ENCODE data around the gene P3H4. TPM values are rescaled to one million over a fixed set of nuclear protein-coding genes. Genes with fewer than 3 reads are reported as not detected.

The P3H4 gene
- total and polyA plus RNA-seq, 2 of the 4 experiments (the other 2 are of a cell fraction) = 21.5 to 66.7 TPM

DNA sequence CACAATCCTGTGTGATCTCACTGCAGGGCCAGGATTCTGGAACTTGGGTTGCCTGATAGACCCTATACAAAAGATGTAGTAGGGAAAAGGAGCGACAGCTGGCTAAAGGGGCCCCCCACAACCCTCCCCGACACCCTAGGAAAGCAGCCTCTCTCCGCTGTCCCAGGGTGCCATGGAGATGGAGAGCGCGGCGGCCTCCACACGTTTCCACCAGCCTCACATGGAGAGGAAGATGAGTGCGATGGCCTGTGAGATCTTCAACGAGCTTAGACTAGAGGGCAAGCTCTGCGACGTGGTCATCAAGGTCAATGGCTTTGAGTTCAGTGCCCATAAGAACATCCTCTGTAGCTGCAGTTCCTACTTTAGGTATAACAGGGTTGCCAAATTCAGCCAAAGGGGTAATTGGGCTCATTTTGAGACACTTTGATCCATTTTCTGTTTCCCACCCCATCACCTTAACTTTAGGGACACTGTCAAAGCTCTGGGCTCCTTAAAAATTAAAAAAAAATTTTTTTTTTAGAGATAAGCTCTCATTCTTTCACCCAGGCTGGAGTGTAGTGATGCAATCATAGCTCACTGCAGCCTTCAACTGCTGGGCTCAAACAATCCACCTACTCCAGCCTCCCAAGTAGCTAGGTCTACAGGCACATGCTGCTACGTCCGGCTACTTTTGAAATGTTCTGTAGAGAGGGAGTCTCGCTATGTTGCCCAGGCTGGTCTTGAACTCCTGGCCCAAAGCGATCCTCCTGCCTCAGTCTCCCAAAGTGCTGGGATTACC lies 26.2 kb upstream of the P3H4 start, which contains the start of gene KLHL10:
KLHL10 (plus strand) TSS at position 65 of the 778 bp plus-strand sequence; CDS start at position 173, 108 bp downstream.
- BruUV-seq (replicated peaks) = no TSS peak
- Histone ChIP-seq H2AFZ (replicated peaks; ENCODE audit: low read length, poor library complexity) (peak within 1 kb of the TSS; percentile 86), H3K9me3 (ENCODE audit: control insufficient read depth, insufficient read depth, low read length) (no peaks in the 10 kb centered on the region), H3K4ac (ENCODE audit: low read depth, low read length) (no peak within 1 kb of the TSS), H3K27me3 (ENCODE audit: control insufficient read depth, insufficient read depth, low read length) (no peaks in the 10 kb centered on the region), H4K91ac (ENCODE audit: insufficient read depth, low read depth, low read length) (no peak within 1 kb of the TSS), H3K27ac (ENCODE audit: insufficient read depth, low read length) (no peak within 1 kb of the TSS), H2AK5ac (ENCODE audit: low read depth, low read length) (0 out of 2 replicates have a peak within 1 kb of the TSS, but pooled peaks have one; percentile 18), H2BK5ac (ENCODE audit: low read depth, low read length, poor library complexity, severe bottlenecking) (no peak within 1 kb of the TSS), H2BK15ac (ENCODE audit: low read depth, low read length) (no peak within 1 kb of the TSS), H3K56ac (ENCODE audit: extremely low read depth, insufficient read depth, low read length) (no peak within 1 kb of the TSS), H2AK9ac (replicated peaks; ENCODE audit: low read depth, low read length, poor library complexity) (no peak within 1 kb of the TSS), H3K4me1 (ENCODE audit: control insufficient read depth, insufficient read depth, low read length) (peaks cover 10% of the 10 kb centered on the region), H3K23ac (ENCODE audit: low read depth, low read length) (no peak within 1 kb of the TSS), H2BK120ac (ENCODE audit: low read depth, low read length) (no peak within 1 kb of the TSS), H3K4me3 (ENCODE audit: insufficient read depth, low read depth, low read length) (no peak within 1 kb of the TSS), H3K79me1 (ENCODE audit: low read depth in 1 of 2, low read length in 2 of 2) (peaks cover 7 to 19% of the 10 kb centered on the region in 2 experiments; a peak in 2 of 4 replicates), H3K18ac (ENCODE audit: low read depth, low read length) (no peak within 1 kb of the TSS), H2BK20ac (ENCODE audit: low read depth, low read length) (no peak within 1 kb of the TSS), H4K5ac (ENCODE audit: low read depth, low read length) (no peak within 1 kb of the TSS), H3K4me2 (ENCODE audit: low read depth, low read length) (peak within 1 kb of the TSS; percentile 97), H4K8ac (ENCODE audit: low read depth in 2 of 2, low read length in 2 of 2) (peak within 1 kb of the TSS in 1 of 2 experiments; percentile 83; a peak in 2 of 4 replicates), H3K9ac (ENCODE audit: low read depth, low read length) (no peak within 1 kb of the TSS), H4K20me1 (ENCODE audit: insufficient read depth, low read length) (peaks cover 4% of the 10 kb centered on the region; the same call in 1 of the 2 replicates), H3K9me1 (ENCODE audit: insufficient read depth, low read length) (peaks cover 16% of the 10 kb centered on the region), H3K36me3 (ENCODE audit: control insufficient read depth, insufficient read depth, low read length) (no peaks in the 10 kb centered on the region; the same call in 1 of the 2 replicates), H3K14ac (replicated peaks; ENCODE audit: low read depth, low read length) (no peak within 1 kb of the TSS)
- TF ChIP-seq FOS (IDR thresholded peaks at IDR 0.05; ENCODE audit: low read depth, low read length) (no peak), CEBPB (IDR thresholded peaks at IDR 0.05; ENCODE audit: low read depth, low read length) (peak; percentile 56; the same call in 1 of the 2 replicates), SMC3 (IDR thresholded peaks at IDR 0.05; ENCODE audit: low read depth, low read length) (no peak), POLR2A (IDR thresholded peaks at IDR 0.05; ENCODE audit: low read depth, low read length) (no peak), RCOR1 (IDR thresholded peaks at IDR 0.05; ENCODE audit: insufficient replicate concordance, low read length) (no peak)
- TF ChIP-seq, protein P1, sequence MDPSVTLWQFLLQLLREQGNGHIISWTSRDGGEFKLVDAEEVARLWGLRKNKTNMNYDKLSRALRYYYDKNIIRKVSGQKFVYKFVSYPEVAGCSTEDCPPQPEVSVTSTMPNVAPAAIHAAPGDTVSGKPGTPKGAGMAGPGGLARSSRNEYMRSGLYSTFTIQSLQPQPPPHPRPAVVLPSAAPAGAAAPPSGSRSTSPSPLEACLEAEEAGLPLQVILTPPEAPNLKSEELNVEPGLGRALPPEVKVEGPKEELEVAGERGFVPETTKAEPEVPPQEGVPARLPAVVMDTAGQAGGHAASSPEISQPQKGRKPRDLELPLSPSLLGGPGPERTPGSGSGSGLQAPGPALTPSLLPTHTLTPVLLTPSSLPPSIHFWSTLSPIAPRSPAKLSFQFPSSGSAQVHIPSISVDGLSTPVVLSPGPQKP (IDR thresholded peaks at IDR 0.05; ENCODE audit: borderline replicate concordance, low read depth, low read length) = no peak
- TF ChIP-seq, protein P2, sequence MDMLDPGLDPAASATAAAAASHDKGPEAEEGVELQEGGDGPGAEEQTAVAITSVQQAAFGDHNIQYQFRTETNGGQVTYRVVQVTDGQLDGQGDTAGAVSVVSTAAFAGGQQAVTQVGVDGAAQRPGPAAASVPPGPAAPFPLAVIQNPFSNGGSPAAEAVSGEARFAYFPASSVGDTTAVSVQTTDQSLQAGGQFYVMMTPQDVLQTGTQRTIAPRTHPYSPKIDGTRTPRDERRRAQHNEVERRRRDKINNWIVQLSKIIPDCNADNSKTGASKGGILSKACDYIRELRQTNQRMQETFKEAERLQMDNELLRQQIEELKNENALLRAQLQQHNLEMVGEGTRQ (IDR thresholded peaks at IDR 0.05; ENCODE audit: low read depth, low read length) = no peak
- in situ Hi-C loops (cut with MboI; ENCODE audit: low sequenced_read_pairs) (no loop called here), dilution Hi-C loops (cut with HindIII; ENCODE audit: low sequenced_read_pairs, unreplicated experiment) (no loop called here), intact Hi-C loops (cut with micrococcal nuclease) (no loop called here)
- ChIA-PET POLR2A (ENCODE audit: unreplicated experiment) (no interaction called here), CTCF (interaction anchor here (0.6 kb wide), 1 partner anchor 56 kb away, joined by 3 read pairs; no protein-coding TSS in a partner anchor)
- WGBS, 2 experiments (ENCODE audit: extremely low coverage in 2 of 2, insufficient read length in 1 of 2) = no CpG with 5 or more reads among the region's 15 CpGs
- DNase-seq (no peak), ATAC-seq (ENCODE audit: low read depth) (no peak)

Measured in IMR-90 (cell line).